Measurements from ENCODE around the gene MBD1. TPM values are rescaled to one million over a fixed set of nuclear protein-coding genes. Genes with fewer than 3 reads are reported as not detected.

The MBD1 gene
- polyA plus RNA-seq, 1 of the 3 experiments (the other 2 are of a cell fraction), result 72.3 TPM

DNA sequence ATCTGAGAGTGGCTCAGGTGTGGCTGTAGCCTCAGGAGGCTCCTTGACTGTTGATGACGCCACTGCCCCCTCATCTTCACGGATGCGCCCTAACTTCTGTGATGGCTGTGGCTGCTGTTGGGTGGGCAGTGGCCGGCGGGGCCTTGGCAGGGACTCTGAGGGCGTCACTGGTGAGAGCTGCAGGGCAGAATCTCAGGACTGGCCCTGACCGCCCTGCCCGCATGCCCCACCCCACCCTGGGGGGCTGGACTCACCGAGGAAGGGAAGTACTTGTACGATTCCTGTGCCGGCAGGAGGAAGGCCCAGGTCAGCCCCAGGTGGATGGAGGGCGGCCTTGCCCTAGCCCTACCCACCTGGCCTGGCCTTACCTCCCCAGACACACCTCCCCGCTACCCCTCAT is 3.7 kb upstream of the MBD1 start:
- H3K4me1 ChIP-seq (ENCODE audit: control insufficient read depth in 1 of 2, insufficient read depth in 2 of 2, low read depth in 1 of 2, low read length in 1 of 2), result peaks cover 4 to 23% of the 10 kb centered on the region in 2 experiments; a peak in 1 of 4 replicates
- no peak overlapping the region for H3K9ac ChIP-seq
- ChIA-PET POLR2A (no interaction called here), CTCF (interaction anchor here (4.6 kb wide), 1 partner anchor 72 kb away, joined by 23 read pairs; no protein-coding TSS in a partner anchor)
- no peaks in the 10 kb centered on the region for H3F3A ChIP-seq (replicated peaks; ENCODE audit: insufficient read depth)
- TF ChIP-seq NFIC (IDR thresholded peaks at IDR 0.05; ENCODE audit: borderline replicate concordance), result no peak
- no peak for TF ChIP-seq GATA2 (CRISPR knock-in tag; IDR thresholded peaks at IDR 0.05)
- TF ChIP-seq ELF1 (IDR thresholded peaks at IDR 0.05), result no peak
- no peak for TF ChIP-seq MXI1 (IDR thresholded peaks at IDR 0.05; ENCODE audit: low read depth, low read length)
- no peak for TF ChIP-seq SMC3 (IDR thresholded peaks at IDR 0.05; ENCODE audit: low read depth, low read length)
- no peaks in the 10 kb centered on the region for H3K27me3 ChIP-seq (ENCODE audit: insufficient read depth)
- H3K79me2 ChIP-seq (ENCODE audit: insufficient read depth), result peaks cover 28% of the 10 kb centered on the region
- no peak overlapping the region for H2AFZ ChIP-seq (ENCODE audit: low read depth)
- H3K9me3 ChIP-seq, result no peaks in the 10 kb centered on the region
- DNase-seq, result no peak
- no peak overlapping the region for H3K27ac ChIP-seq (ENCODE audit: low read depth in 2 of 2, low read length in 1 of 2)
- no peaks in the 10 kb centered on the region for H4K20me1 ChIP-seq (ENCODE audit: insufficient read depth)
- peaks cover 11 to 40% of the 10 kb centered on the region in 2 experiments for H3K36me3 ChIP-seq (replicated peaks in 1 of 2; ENCODE audit: control insufficient read depth in 1 of 2, insufficient read depth in 2 of 2, low read length in 1 of 2)
- WGBS (ENCODE audit: low lambda C conversion rate), result 100% methylated on average over 1 of the region's 13 CpGs
- H3K9me2 ChIP-seq, result no peaks in the 10 kb centered on the region
- H3K4me2 ChIP-seq, result no peak overlapping the region
- no peak overlapping the region for H3K4me3 ChIP-seq (ENCODE audit: low read depth in 2 of 2, low read length in 1 of 2)

DNA sequence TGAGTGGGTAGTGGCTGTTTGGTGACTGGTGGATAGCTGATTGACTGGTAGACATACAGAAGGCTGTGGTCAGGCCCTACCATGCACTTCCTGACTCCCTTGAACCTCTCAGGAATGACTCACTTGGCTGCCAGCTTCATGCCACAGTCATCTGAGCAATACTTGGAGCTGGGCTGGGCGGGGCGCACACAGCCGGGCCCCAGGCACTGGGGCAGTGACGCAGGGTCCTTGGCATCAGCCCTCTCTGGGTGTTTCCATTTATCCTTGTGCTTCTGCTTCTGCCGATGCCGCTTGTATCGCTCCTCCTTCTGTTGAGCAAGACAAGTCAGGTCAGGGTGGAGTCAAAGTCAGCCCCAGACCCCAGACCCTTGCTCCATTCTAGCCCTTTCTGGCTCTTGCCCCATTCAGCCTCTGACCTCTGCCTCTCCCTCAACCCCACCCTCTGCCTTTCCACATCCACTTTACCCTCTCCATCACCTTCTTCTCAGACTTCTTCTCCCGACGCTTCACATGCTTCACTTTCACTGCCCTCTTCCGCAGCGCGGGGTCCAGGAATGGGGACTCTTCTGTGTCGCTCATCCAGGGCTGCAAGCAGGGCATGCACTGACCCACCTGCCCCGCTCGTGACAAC is 3.0 kb upstream of the MBD1 start:
- Histone ChIP-seq H3K36me3 (replicated peaks in 1 of 2; ENCODE audit: control insufficient read depth in 1 of 2, insufficient read depth in 2 of 2, low read length in 1 of 2) (peaks cover 14 to 45% of the 10 kb centered on the region in 2 experiments), H3K27me3 (ENCODE audit: insufficient read depth) (no peaks in the 10 kb centered on the region), H3K4me3 (ENCODE audit: low read depth in 2 of 2, low read length in 1 of 2) (no peak overlapping the region), H4K20me1 (ENCODE audit: insufficient read depth) (no peaks in the 10 kb centered on the region), H3K9ac (no peak overlapping the region), H3K27ac (ENCODE audit: low read depth in 2 of 2, low read length in 1 of 2) (no peak overlapping the region), H3K79me2 (ENCODE audit: insufficient read depth) (peaks cover 35% of the 10 kb centered on the region), H2AFZ (ENCODE audit: low read depth) (no peak overlapping the region), H3F3A (replicated peaks; ENCODE audit: insufficient read depth) (peaks cover 4% of the 10 kb centered on the region), H3K9me3 (no peaks in the 10 kb centered on the region), H3K9me2 (no peaks in the 10 kb centered on the region), H3K4me2 (no peak overlapping the region), H3K4me1 (ENCODE audit: control insufficient read depth in 1 of 2, insufficient read depth in 2 of 2, low read depth in 1 of 2, low read length in 1 of 2) (peaks cover 9 to 28% of the 10 kb centered on the region in 2 experiments; a peak in 3 of 4 replicates)
- no peak for TF ChIP-seq NFIC (IDR thresholded peaks at IDR 0.05; ENCODE audit: borderline replicate concordance)
- TF ChIP-seq, protein P1, sequence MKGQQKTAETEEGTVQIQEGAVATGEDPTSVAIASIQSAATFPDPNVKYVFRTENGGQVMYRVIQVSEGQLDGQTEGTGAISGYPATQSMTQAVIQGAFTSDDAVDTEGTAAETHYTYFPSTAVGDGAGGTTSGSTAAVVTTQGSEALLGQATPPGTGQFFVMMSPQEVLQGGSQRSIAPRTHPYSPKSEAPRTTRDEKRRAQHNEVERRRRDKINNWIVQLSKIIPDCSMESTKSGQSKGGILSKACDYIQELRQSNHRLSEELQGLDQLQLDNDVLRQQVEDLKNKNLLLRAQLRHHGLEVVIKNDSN (IDR thresholded peaks at IDR 0.05; ENCODE audit: borderline replicate concordance, low read depth), result no peak
- TF ChIP-seq, protein P2, sequence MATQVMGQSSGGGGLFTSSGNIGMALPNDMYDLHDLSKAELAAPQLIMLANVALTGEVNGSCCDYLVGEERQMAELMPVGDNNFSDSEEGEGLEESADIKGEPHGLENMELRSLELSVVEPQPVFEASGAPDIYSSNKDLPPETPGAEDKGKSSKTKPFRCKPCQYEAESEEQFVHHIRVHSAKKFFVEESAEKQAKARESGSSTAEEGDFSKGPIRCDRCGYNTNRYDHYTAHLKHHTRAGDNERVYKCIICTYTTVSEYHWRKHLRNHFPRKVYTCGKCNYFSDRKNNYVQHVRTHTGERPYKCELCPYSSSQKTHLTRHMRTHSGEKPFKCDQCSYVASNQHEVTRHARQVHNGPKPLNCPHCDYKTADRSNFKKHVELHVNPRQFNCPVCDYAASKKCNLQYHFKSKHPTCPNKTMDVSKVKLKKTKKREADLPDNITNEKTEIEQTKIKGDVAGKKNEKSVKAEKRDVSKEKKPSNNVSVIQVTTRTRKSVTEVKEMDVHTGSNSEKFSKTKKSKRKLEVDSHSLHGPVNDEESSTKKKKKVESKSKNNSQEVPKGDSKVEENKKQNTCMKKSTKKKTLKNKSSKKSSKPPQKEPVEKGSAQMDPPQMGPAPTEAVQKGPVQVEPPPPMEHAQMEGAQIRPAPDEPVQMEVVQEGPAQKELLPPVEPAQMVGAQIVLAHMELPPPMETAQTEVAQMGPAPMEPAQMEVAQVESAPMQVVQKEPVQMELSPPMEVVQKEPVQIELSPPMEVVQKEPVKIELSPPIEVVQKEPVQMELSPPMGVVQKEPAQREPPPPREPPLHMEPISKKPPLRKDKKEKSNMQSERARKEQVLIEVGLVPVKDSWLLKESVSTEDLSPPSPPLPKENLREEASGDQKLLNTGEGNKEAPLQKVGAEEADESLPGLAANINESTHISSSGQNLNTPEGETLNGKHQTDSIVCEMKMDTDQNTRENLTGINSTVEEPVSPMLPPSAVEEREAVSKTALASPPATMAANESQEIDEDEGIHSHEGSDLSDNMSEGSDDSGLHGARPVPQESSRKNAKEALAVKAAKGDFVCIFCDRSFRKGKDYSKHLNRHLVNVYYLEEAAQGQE (IDR thresholded peaks at IDR 0.05; ENCODE audit: low read depth, low read length), result no peak
- no peak for TF ChIP-seq TEAD4 (IDR thresholded peaks at IDR 0.05; ENCODE audit: borderline replicate concordance, insufficient read depth)
- no peak for TF ChIP-seq TAF1 (IDR thresholded peaks at IDR 0.05; ENCODE audit: borderline replicate concordance, low read depth, low read length)
- TF ChIP-seq, protein P3, sequence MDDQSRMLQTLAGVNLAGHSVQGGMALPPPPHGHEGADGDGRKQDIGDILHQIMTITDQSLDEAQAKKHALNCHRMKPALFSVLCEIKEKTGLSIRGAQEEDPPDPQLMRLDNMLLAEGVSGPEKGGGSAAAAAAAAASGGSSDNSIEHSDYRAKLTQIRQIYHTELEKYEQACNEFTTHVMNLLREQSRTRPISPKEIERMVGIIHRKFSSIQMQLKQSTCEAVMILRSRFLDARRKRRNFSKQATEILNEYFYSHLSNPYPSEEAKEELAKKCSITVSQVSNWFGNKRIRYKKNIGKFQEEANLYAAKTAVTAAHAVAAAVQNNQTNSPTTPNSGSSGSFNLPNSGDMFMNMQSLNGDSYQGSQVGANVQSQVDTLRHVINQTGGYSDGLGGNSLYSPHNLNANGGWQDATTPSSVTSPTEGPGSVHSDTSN (IDR thresholded peaks at IDR 0.05), result no peak
- no peak for TF ChIP-seq SMC3 (IDR thresholded peaks at IDR 0.05; ENCODE audit: low read depth, low read length)
- TF ChIP-seq, protein P4, sequence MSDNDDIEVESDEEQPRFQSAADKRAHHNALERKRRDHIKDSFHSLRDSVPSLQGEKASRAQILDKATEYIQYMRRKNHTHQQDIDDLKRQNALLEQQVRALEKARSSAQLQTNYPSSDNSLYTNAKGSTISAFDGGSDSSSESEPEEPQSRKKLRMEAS (IDR thresholded peaks at IDR 0.05; ENCODE audit: low read depth), result no peak
- TF ChIP-seq EP300 (IDR thresholded peaks at IDR 0.05; ENCODE audit: borderline replicate concordance in 1 of 2, low read depth in 1 of 2, low read length in 1 of 2), result no peak
- no peak for TF ChIP-seq CHD2 (IDR thresholded peaks at IDR 0.05; ENCODE audit: low read length, partially characterized antibody)
- TF ChIP-seq, protein P5, sequence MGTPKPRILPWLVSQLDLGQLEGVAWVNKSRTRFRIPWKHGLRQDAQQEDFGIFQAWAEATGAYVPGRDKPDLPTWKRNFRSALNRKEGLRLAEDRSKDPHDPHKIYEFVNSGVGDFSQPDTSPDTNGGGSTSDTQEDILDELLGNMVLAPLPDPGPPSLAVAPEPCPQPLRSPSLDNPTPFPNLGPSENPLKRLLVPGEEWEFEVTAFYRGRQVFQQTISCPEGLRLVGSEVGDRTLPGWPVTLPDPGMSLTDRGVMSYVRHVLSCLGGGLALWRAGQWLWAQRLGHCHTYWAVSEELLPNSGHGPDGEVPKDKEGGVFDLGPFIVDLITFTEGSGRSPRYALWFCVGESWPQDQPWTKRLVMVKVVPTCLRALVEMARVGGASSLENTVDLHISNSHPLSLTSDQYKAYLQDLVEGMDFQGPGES (IDR thresholded peaks at IDR 0.05; ENCODE audit: low read depth, low read length), result no peak
- TF ChIP-seq FOSL2 (IDR thresholded peaks at IDR 0.05; ENCODE audit: borderline replicate concordance, low read depth), result no peak
- DNase-seq, result no peak
- CTCF ChIA-PET, result interaction anchor here (4.6 kb wide), 1 partner anchor 73 kb away, joined by 23 read pairs; no protein-coding TSS in a partner anchor
- POLR2A ChIA-PET, result no interaction called here
- 93% methylated on average over 15 of the region's 15 CpGs for WGBS (ENCODE audit: low lambda C conversion rate)

Data from SK-N-SH (cell line).